CD4-positive, alpha-beta T cell (primary cell): ENCODE measurements around the gene SYN1. TPM values are rescaled to one million over a fixed set of nuclear protein-coding genes. Genes with fewer than 3 reads are reported as not detected.

Experiments
- ATAC-seq: fragments of 200-7000 bp; cut with Tn5 transposase; one replicate; pipeline ENCODE4 v1.10.0; 2022; ENCODE audit warnings: mild to moderate bottlenecking; ENCODE audit not compliant: poor library complexity
- CTCF ChIA-PET: fragments of 350-600 bp; sonication (Branson Sonifier 250); formaldehyde crosslinking; loops from one replicate; lab custom pipeline; 2021; ENCODE audit warnings: antibody characterized with exemption, inconsistent platforms; lab: Charles Lee
- POLR2A ChIA-PET: fragments of 350-600 bp; sonication (Branson Sonifier 250); formaldehyde crosslinking; loops from one replicate; lab custom pipeline; 2021; ENCODE audit warnings: antibody characterized with exemption, inconsistent platforms; lab: Charles Lee
- DNase-seq, 14 experiments: peaks; one replicate each; pipeline ENCODE4 v3.0.0-alpha.2; 2013 to 2020; ENCODE audit warnings: mixed read lengths in 2 of 14
- H3K27ac ChIP-seq, 2 donors: one replicate each; pipeline versions ENCODE4 v1.5.1 to v1.7.0; 2013; ENCODE audit warnings: low read length in 2 of 2, low read depth in 1 of 2, mild to moderate bottlenecking in 1 of 2
- H3K27me3 ChIP-seq, 2 experiments: 1 replicate in 1 of 2; 2 replicates in 1 of 2; pipeline versions ENCODE4 v1.6.1 to v1.7.0; 2013; ENCODE audit warnings: low read length in 2 of 2, control low read depth in 1 of 2, mild to moderate bottlenecking in 1 of 2, moderate library complexity in 1 of 2; ENCODE audit not compliant: insufficient read depth in 2 of 2, control insufficient read depth in 1 of 2
- H3K36me3 ChIP-seq: one replicate; pipeline ENCODE4 v1.6.1; 2013; ENCODE audit warnings: low read length, control low read depth; ENCODE audit not compliant: insufficient read depth
- H3K4me1 ChIP-seq: one replicate; pipeline ENCODE4 v1.6.1; 2013; ENCODE audit warnings: low read length, control low read depth; ENCODE audit not compliant: insufficient read depth
- H3K4me3 ChIP-seq: one replicate; pipeline ENCODE4 v1.5.1; 2013; ENCODE audit warnings: mild to moderate bottlenecking, low read length, moderate library complexity
- H3K9me3 ChIP-seq, 2 experiments: 1 replicate in 1 of 2; 2 replicates in 1 of 2; pipeline versions ENCODE4 v1.6.1 to v1.7.0; 2013; ENCODE audit warnings: low read length in 2 of 2, mild to moderate bottlenecking in 2 of 2, control low read depth in 1 of 2, moderate library complexity in 1 of 2; ENCODE audit not compliant: control insufficient read depth in 1 of 2, insufficient read depth in 1 of 2
- H3K27ac Mint-ChIP-seq: one replicate; pipeline ENCODE4 v1.8.0; 2020; ENCODE audit warnings: mixed read lengths
- H3K27me3 Mint-ChIP-seq: one replicate; pipeline ENCODE4 v1.8.0; 2021; ENCODE audit warnings: mixed read lengths
- H3K36me3 Mint-ChIP-seq: one replicate; pipeline ENCODE4 v1.8.0; 2021; ENCODE audit warnings: low read depth, mixed read lengths
- H3K4me1 Mint-ChIP-seq: one replicate; pipeline ENCODE4 v1.8.0; 2021; ENCODE audit warnings: low read depth, mixed read lengths
- H3K4me3 Mint-ChIP-seq: one replicate; pipeline ENCODE4 v1.8.0; 2020; ENCODE audit warnings: mild to moderate bottlenecking, mixed read lengths
- H3K9me3 Mint-ChIP-seq: one replicate; pipeline ENCODE4 v1.8.0; 2020; ENCODE audit warnings: mixed read lengths
- intact Hi-C, 2 experiments: fragments of 100-400 bp; cut with DNase I in 1 of 2; cut with micrococcal nuclease in 1 of 2; formaldehyde crosslinking; loops; one replicate each; pipeline versions ENCODE4 v1.15.1 to v1.9.0; 2023 to 2025; cut with DNase I, micrococcal nuclease
- total RNA-seq, 174 experiments: library from RNA in 2 of 174; stranded (reverse) in 2 of 174; gene quantifications; one replicate each; pipeline ENCODE4 v1.2.3 and lab custom pipeline; 2021 to 2026
- TF ChIP-seq, protein P1 (sequence below): fragments of 200-600 bp; IDR thresholded peaks from one replicate; pipeline ENCODE4 v1.8.0; 2022; ENCODE audit warnings: antibody characterized with exemption, mild to moderate bottlenecking

Gene SYN1
- total RNA-seq, 2 experiments from 2014 or later: 0.27 to 0.87 TPM

DNA sequence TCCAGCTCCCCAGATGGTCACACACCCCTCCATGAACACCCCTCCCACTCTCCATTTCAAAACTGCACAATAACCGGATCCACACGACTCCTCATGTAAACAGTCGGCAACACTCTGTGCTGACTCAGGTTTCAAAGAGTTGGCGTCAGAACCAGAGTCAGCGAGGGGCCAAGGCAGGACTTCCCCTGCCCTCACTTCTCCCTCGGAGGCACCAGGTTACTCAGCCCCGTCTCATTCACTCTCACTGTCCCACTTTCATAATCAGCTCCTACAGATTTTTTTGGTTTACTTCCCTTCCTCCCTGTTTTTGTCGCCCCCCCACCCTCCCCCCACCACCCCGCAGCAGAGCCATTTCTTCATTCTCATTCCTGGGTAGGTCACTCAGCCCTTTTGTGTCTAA lies 40.1 kb downstream of the SYN1 start:
- Mint-ChIP-seq H3K9me3 (no peaks in the 10 kb centered on the region), H3K4me3 (no peak overlapping the region), H3K36me3 (no peaks in the 10 kb centered on the region), H3K27ac (no peak overlapping the region), H3K4me1 (peaks cover 28% of the 10 kb centered on the region), H3K27me3 (no peaks in the 10 kb centered on the region)
- ATAC-seq (no peak), DNase-seq (peak in 4 of 14 experiments; percentile 37 to 70 (median 49))
- Histone ChIP-seq H3K36me3 (no peaks in the 10 kb centered on the region), H3K9me3 (no peaks in the 10 kb centered on the region), H3K4me3 (no peak overlapping the region), H3K4me1 (peaks cover 45% of the 10 kb centered on the region), H3K27me3 (no peaks in the 10 kb centered on the region), H3K27ac (no peak overlapping the region)
- TF ChIP-seq, protein P1, sequence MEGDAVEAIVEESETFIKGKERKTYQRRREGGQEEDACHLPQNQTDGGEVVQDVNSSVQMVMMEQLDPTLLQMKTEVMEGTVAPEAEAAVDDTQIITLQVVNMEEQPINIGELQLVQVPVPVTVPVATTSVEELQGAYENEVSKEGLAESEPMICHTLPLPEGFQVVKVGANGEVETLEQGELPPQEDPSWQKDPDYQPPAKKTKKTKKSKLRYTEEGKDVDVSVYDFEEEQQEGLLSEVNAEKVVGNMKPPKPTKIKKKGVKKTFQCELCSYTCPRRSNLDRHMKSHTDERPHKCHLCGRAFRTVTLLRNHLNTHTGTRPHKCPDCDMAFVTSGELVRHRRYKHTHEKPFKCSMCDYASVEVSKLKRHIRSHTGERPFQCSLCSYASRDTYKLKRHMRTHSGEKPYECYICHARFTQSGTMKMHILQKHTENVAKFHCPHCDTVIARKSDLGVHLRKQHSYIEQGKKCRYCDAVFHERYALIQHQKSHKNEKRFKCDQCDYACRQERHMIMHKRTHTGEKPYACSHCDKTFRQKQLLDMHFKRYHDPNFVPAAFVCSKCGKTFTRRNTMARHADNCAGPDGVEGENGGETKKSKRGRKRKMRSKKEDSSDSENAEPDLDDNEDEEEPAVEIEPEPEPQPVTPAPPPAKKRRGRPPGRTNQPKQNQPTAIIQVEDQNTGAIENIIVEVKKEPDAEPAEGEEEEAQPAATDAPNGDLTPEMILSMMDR: no peak
- intact Hi-C loops: no loop called here
- CTCF ChIA-PET: no interaction called here
- POLR2A ChIA-PET: no interaction called here

DNA sequence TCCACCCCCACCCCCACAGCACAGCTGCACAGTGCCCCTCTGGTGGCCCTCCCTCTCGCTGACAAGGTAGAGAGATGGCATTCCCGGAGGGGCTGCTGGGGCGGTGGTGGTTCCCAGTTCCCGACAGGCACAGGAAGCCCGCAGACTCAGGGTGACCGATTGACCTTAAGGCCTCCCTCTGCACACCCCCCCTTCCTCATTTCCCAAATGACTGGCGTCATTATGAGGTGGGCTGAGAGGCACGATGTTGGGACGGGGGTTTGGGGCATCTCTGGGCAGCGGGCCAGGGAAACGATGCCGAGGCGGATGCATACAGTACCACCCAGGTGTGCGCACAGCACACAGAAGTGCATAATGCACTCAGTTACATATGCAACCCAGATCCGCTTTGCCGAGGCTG lies 41.0 kb downstream of the SYN1 start:
- H3K27me3 ChIP-seq: no peaks in the 10 kb centered on the region
- peak in 1 of 14 experiments; percentile 19 for DNase-seq
- CTCF ChIA-PET: no interaction called here
- Mint-ChIP-seq H3K27me3 (no peaks in the 10 kb centered on the region), H3K9me3 (no peaks in the 10 kb centered on the region), H3K4me3 (no peak overlapping the region), H3K36me3 (no peaks in the 10 kb centered on the region), H3K4me1 (peaks cover 25% of the 10 kb centered on the region), H3K27ac (no peak overlapping the region)
- H3K4me3 ChIP-seq: no peak overlapping the region
- H3K27ac ChIP-seq: no peak overlapping the region
- no peaks in the 10 kb centered on the region for H3K36me3 ChIP-seq
- H3K4me1 ChIP-seq: peaks cover 48% of the 10 kb centered on the region
- no peaks in the 10 kb centered on the region for H3K9me3 ChIP-seq
- POLR2A ChIA-PET: no interaction called here
- TF ChIP-seq, protein P1: no peak
- ATAC-seq: no peak
- intact Hi-C loops: no loop called here

DNA sequence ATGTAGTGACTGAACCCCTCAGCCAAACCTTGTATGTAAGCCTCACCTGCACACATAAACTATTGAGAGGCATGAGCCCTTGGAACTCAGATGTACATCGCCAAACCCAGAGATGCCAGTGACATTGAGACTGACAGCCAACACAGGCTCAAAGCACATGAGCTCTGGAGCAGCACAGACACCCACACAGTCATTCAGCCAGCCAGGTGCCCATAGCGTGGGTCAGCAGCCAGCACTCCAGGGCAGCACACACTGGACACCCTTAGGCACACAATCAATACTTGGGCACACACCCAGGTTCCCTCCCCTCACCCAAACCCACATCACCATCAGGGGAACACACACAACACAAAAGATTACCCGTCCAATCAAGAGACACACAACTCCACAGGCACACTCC lies 41.8 kb downstream of the SYN1 start:
- Histone ChIP-seq H3K27ac (no peak overlapping the region), H3K4me3 (no peak overlapping the region), H3K36me3 (no peaks in the 10 kb centered on the region), H3K9me3 (peaks cover 0 to 1% of the 10 kb centered on the region in 2 experiments), H3K4me1 (peaks cover 46% of the 10 kb centered on the region), H3K27me3 (no peaks in the 10 kb centered on the region)
- Mint-ChIP-seq H3K36me3 (no peaks in the 10 kb centered on the region), H3K9me3 (no peaks in the 10 kb centered on the region), H3K27ac (no peak overlapping the region), H3K4me3 (peak overlapping the region; percentile 15), H3K27me3 (peaks cover 5% of the 10 kb centered on the region), H3K4me1 (peaks cover 25% of the 10 kb centered on the region)
- POLR2A ChIA-PET: no interaction called here
- CTCF ChIA-PET: no interaction called here
- ATAC-seq (no peak), DNase-seq (no peak)
- TF ChIP-seq, protein P1: no peak
- intact Hi-C loops: no loop called here
